PC-3 (cell line): ENCODE measurements around the gene CD86.

ENCODE experiments used
- CTCF ChIP-seq: fragments of 300-600 bp; sonication (generic); conservative IDR thresholded peaks from 2 replicates; pipeline ENCODE4 v1.5.1; 2017; ENCODE audit warnings: antibody characterized with exemption, low read depth, mild to moderate bottlenecking, low read length
- EZH2 ChIP-seq: fragments of 300-600 bp; sonication (generic); IDR thresholded peaks from one replicate; pipeline ENCODE4 v1.6.1; 2017; ENCODE audit warnings: antibody characterized with exemption, mild to moderate bottlenecking, low read length; ENCODE audit not compliant: unreplicated experiment
- EZH2phosphoT487 ChIP-seq: fragments of 300-600 bp; sonication (generic); IDR thresholded peaks from 2 replicates; pipeline ENCODE4 v1.6.1; 2018; ENCODE audit warnings: mild to moderate bottlenecking, antibody characterized with exemption, low read length, borderline replicate concordance

- no peak for TF ChIP-seq CTCF
- no peak for TF ChIP-seq EZH2
- no peak for TF ChIP-seq EZH2phosphoT487
Observed at GRCh38 chr3:122008166-122008565, 47.0 kb upstream of the CD86 start.
